HPDE6-E6E7 (cell line): ENCODE data around the gene CDH5.

Experiments
- DNase-seq: peaks from one replicate; pipeline ENCODE4 v3.0.0; 2011; ENCODE audit warnings: missing footprints; ENCODE audit errors: extremely low spot score

Gene CDH5

DNA sequence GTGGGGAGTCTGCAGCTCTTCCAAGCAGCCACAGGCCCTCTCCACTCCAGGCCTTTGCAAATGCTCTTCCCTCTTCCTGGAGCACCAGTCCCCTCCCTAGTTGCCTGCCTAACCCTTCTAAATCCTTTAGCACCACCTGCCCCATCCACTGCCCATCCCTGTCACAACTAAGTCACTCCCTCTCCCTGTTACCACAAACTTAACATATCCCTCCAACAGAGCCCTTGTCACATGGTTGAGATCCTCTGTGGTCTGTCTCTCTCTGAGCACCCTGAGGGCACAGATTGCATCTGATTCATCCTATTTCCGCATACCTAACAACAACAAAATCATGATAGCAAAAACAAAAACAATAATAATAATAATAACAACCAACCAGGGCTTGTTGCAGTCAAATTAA is 49.6 kb downstream of the CDH5 start:
- no peak for DNase-seq

DNA sequence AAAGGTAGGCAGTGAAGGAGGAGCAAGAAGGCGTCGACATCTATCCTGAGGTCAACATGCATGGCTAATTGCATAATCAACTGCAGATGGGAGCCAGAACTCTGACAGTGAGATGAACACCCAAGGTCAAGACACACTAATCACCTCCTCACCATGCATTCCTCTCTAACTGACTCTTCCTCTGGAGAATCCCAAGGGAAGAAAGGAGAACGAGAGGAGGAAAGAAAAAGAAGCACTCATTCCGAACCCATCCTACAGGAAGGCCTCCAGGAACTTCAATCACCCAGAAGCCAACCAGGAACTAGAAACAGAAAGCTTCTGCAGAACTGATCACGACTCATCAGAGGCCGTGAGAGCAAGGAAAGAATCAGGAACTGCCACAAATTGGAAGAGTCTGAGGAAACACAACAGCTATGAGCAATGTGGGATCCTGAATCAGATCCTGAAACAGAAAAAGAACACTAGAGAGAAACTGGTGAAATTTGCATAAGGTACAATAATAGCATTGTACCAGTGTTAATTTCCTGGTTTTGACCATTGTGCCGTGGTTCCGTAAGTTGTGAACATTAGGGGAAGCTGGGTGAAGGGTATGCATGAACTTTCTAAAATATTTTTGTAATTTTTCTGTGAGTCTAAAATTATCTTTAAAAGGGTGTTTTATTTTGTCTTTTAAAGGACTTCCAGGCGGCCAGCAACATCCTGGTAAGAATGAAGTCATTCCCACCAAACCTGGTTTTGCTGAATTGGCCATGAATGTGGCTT is 50.6 kb downstream of the CDH5 start:
- DNase-seq: no peak

- DNase-seq: no peak
These were observed 51.9 kb downstream of the CDH5 start for GRCh38 chr16:66418165-66418962.

- DNase-seq: no peak
These were observed 53.0 kb downstream of the CDH5 start for GRCh38 chr16:66419527-66419926.

GRCh38 chr16:66420396-66420795 is 53.9 kb downstream of the CDH5 start:
- DNase-seq: no peak

- no peak for DNase-seq
These were observed 55.4 kb downstream of the CDH5 start for GRCh38 chr16:66421891-66422290.

- DNase-seq: no peak
These were observed 55.9 kb downstream of the CDH5 start for GRCh38 chr16:66422366-66422765.

GRCh38 chr16:66423177-66423576 is 56.7 kb downstream of the CDH5 start:
- DNase-seq: no peak

- no peak for DNase-seq
These were observed 59.2 kb downstream of the CDH5 start for GRCh38 chr16:66425651-66426050.

GRCh38 chr16:66426112-66427035 is 59.9 kb downstream of the CDH5 start:
- DNase-seq: no peak

GRCh38 chr16:66427036-66427860 is 60.8 kb downstream of the CDH5 start, which contains the start of gene BEAN1:
TSS of gene BEAN1 (plus strand) at chr16:66427295. CDS start at chr16:66437677, 10,382 bp downstream.
- DNase-seq: no peak

GRCh38 chr16:66427871-66428681 is 61.6 kb downstream of the CDH5 start:
- no peak for DNase-seq

GRCh38 chr16:66428682-66429251 is 62.3 kb downstream of the CDH5 start:
- no peak for DNase-seq

DNA sequence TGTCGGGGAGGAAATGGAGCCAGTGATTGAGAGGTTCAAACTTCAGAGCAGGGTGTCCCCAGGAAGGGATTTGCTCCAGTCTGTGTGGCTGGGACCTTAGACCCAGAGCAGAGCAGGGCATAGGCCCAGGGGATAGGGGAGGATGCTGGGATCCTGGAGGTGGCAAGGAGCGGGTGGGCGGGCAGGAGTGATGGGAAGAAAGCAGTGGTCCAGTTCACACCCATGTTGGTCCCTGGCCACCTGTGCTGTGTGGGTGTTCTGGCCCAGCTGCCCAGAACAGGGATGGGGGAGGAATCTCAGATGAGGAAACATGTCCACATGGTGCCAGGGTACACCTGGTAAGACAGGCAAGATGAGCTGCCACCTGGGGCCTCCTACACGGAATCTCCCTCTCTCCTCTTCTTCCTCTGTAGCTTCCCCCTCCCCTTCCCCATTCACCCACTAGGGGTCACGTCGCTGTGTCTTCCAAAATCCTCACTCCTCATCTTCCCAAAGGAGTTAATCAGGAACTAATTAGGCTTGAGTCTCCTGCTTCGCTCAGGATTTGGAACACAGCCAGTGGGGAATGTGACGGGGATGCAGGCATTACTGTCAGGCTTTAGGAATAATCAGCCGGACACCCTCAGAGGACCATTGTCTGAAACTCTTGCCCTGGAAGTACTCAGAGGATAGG is 62.9 kb downstream of the CDH5 start:
- DNase-seq: no peak

DNA sequence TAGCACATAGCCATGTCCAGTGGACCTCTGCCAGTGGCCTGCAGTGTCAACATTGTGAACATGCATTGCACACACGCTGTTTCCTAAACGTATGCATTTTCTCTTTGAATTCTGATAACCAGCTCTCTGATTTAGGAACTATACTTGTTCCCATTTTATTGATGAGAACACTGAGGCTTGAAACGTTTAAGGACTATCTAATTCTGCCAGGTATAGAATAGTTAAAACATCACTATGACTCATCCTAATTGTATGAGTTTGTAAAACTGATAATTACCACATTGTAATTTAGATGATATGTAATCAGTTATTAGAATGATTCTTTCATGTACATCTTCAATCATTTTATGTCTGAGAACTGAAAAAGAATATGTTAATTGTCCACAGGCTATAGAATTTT is 63.7 kb downstream of the CDH5 start:
- no peak for DNase-seq

DNA sequence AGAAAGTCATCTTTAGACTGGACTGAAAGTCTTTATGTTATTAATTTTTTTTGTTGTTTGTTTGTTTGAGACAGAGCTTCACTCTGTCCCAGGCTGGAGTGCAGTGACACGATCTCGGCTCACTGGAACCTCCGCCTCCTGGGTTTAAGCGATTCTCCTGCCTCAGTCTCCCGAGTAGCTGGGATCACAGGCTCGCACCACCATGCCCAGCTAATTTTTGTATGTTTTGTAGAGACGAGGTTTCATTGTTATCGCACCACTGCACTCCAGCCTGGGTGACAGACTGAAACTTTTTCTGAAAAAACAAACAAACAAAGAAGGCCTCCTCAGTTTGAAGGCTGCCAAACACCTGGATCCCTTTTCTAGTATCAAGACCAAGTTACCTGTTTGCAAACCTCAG is 65.3 kb downstream of the CDH5 start:
- DNase-seq: no peak

GRCh38 chr16:66432429-66432828 is 65.9 kb downstream of the CDH5 start:
- no peak for DNase-seq

- DNase-seq: no peak
These were observed 68.3 kb downstream of the CDH5 start for GRCh38 chr16:66434619-66435430.
